ENCODE data around the gene CLPSL2.

CLPSL2 gene

GRCh38 chr6:35811699-35811995 lies 35.2 kb downstream of the CLPSL2 start:
- ChIA-PET CTCF (no interaction called here), POLR2A (interaction anchor here (0.6 kb wide), 1 partner anchor 1486 kb away, joined by 4 read pairs; no protein-coding TSS in a partner anchor)
- no peak for TF ChIP-seq FOXK2 (IDR thresholded peaks at IDR 0.05)
- TF ChIP-seq PKNOX1 (IDR thresholded peaks at IDR 0.05): no peak
- no peak for TF ChIP-seq ARNT (IDR thresholded peaks at IDR 0.05)
- no peak for TF ChIP-seq BHLHE40 (IDR thresholded peaks at IDR 0.05; ENCODE audit: borderline replicate concordance)
- TF ChIP-seq SUZ12 (IDR thresholded peaks at IDR 0.05): no peak
- TF ChIP-seq LEF1 (IDR thresholded peaks at IDR 0.05; ENCODE audit: borderline replicate concordance): no peak
- TF ChIP-seq FOXA1 (IDR thresholded peaks at IDR 0.05): no peak
- TF ChIP-seq TARDBP (IDR thresholded peaks at IDR 0.05): no peak
- DNase-seq (ENCODE audit: extremely low spot score): no peak

GRCh38 chr6:35817515-35817914 lies 41.1 kb downstream of the CLPSL2 start:
- no peak for DNase-seq (ENCODE audit: extremely low spot score)
- ChIA-PET CTCF (no interaction called here), POLR2A (no interaction called here)
- TF ChIP-seq LEF1 (IDR thresholded peaks at IDR 0.05; ENCODE audit: borderline replicate concordance) (no peak), FOXA1 (IDR thresholded peaks at IDR 0.05) (no peak), NFRKB (IDR thresholded peaks at IDR 0.05) (no peak), CTBP1 (IDR thresholded peaks at IDR 0.05; ENCODE audit: borderline replicate concordance) (no peak), ARNT (IDR thresholded peaks at IDR 0.05) (no peak), PKNOX1 (IDR thresholded peaks at IDR 0.05) (no peak), SP1 (IDR thresholded peaks at IDR 0.05) (no peak), HDGF (IDR thresholded peaks at IDR 0.05; ENCODE audit: borderline replicate concordance) (no peak), FOXK2 (IDR thresholded peaks at IDR 0.05) (no peak), ZNF384 (IDR thresholded peaks at IDR 0.05) (no peak), TARDBP (IDR thresholded peaks at IDR 0.05) (no peak), L3MBTL2 (conservative IDR thresholded peaks at IDR 0.05) (no peak)

- ChIA-PET CTCF (no interaction called here), POLR2A (no interaction called here)
- no peak for TF ChIP-seq HDGF (IDR thresholded peaks at IDR 0.05; ENCODE audit: borderline replicate concordance)
- TF ChIP-seq SP1 (IDR thresholded peaks at IDR 0.05): no peak
- no peak for TF ChIP-seq CTBP1 (IDR thresholded peaks at IDR 0.05; ENCODE audit: borderline replicate concordance)
- TF ChIP-seq ZNF384 (IDR thresholded peaks at IDR 0.05): no peak
- no peak for TF ChIP-seq ARNT (IDR thresholded peaks at IDR 0.05)
- TF ChIP-seq TARDBP (IDR thresholded peaks at IDR 0.05): no peak
- TF ChIP-seq L3MBTL2 (conservative IDR thresholded peaks at IDR 0.05): no peak
- DNase-seq (ENCODE audit: extremely low spot score): no peak
These were observed 47.2 kb downstream of the CLPSL2 start for GRCh38 chr6:35823601-35824000.

- no peak for TF ChIP-seq NFRKB (IDR thresholded peaks at IDR 0.05)
- TF ChIP-seq CTBP1 (IDR thresholded peaks at IDR 0.05; ENCODE audit: borderline replicate concordance): no peak
- TF ChIP-seq HDGF (IDR thresholded peaks at IDR 0.05; ENCODE audit: borderline replicate concordance): no peak
- no peak for DNase-seq (ENCODE audit: extremely low spot score)
- POLR2A ChIA-PET: no interaction called here
- CTCF ChIA-PET: interaction anchor here (0.6 kb wide), 1 partner anchor 30 kb away, joined by 3 read pairs; no protein-coding TSS in a partner anchor
These were observed 48.3 kb downstream of the CLPSL2 start for GRCh38 chr6:35824552-35825192.

All from HEK293T (cell line).